Pulmonary artery endothelial cell (primary cell): ENCODE measurements around the gene PTGDR2. TPM values are rescaled to one million over a fixed set of nuclear protein-coding genes. Genes with fewer than 3 reads are reported as not detected.
"Not testable (repeated sequence)": the region's sequence is repeated elsewhere in the genome, so short reads cannot be mapped to it uniquely, and the experiment has no call there.

Experiments used
- DNase-seq: peaks from one replicate; pipeline ENCODE4 v3.0.0-alpha.2; 2011; ENCODE audit warnings: low read depth, low spot score
- total RNA-seq: library from RNA; depleted of rRNA; stranded (reverse); fragments of >200 nt; gene quantifications from 2 replicates; pipeline ENCODE4 v1.2.3, GENCODE V29; 2014

PTGDR2 gene
- total RNA-seq, 1 donor from 2014 or later = under 0.01 TPM

- no peak for DNase-seq
Observed at GRCh38 chr11:60842668-60843600, 12.8 kb downstream of the PTGDR2 start.

DNA sequence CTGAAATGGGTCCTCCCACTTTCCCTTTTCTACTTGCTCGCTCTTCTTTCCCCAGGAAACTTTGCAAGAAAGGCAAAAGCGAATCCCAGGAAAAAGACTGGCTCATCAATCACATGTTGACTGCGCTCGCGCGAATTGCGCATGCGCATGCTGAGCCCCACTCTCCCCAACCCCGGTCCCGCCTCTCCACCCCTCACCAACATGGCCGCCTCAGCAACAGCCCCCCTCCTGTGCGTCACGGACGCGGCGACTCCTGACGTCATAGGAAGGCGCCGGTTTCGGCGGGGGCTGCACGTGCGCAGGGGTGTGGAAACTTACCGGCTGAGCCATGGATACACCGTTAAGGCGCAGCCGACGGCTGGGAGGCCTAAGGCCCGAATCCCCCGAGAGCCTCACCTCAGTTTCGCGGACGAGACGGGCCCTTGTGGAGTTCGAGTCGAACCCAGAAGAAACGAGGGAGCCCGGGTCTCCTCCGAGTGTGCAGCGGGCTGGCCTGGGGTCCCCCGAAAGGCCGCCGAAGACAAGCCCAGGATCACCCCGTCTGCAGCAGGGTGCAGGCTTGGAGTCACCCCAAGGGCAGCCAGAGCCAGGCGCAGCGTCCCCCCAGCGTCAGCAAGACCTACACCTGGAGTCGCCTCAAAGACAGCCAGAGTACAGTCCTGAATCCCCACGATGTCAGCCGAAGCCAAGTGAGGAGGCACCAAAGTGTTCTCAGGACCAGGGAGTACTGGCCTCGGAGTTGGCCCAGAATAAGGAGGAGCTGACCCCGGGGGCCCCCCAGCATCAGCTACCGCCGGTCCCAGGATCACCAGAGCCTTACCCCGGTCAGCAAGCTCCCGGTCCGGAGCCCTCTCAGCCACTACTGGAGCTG is 13.7 kb downstream of the PTGDR2 start, which contains the start of gene CCDC86:
CCDC86 (plus strand) TSS at position 317 of the 871 bp plus-strand sequence; CDS start at position 329, 12 bp downstream.
- peak; percentile 89 for DNase-seq

DNA sequence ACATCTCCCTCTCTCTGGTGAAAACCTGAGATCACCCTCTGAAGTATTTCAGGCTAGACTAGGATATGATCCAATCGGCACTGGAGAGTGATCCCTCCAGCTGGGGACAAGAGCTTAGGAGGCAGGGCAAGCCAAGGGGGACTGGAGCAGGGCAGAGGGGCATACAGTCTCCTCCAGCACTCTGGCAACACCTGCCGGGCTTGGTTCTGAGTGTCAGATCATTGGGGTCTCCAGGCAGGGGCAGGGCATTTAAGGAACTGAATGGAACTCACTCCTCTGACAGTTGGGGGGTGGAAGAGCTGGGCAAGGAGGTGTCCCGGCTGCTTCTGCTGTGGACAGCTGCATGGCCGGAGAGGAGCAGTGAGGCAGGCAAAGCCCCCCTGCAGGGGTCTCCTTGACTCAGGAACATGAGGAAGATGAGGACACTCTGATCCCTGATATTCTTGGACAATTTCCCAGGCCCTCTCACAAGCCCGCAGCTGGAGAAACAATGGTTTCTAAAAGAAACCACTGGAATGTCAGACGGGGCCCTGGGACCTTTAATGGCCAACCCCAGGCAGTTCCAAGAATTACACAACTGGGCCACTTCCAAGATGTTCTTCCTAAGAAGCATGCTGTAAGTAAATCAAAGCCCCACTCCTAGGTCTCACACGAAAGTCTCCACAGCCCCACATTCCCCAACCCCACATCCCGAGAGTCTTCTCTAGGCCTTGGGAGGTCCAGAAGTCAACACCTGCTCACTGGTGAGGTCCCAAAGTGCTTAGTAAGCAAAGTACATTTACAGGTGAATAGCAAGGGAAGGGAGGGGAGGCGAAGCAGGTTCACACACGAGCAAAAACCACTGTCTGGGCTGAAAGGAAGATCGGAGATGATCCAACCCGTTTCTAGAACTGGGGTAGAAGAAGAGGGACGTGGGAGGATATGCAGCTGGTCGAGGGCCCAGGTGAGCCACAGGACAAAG is 15.0 kb downstream of the PTGDR2 start:
- DNase-seq = peak; percentile 30

DNA sequence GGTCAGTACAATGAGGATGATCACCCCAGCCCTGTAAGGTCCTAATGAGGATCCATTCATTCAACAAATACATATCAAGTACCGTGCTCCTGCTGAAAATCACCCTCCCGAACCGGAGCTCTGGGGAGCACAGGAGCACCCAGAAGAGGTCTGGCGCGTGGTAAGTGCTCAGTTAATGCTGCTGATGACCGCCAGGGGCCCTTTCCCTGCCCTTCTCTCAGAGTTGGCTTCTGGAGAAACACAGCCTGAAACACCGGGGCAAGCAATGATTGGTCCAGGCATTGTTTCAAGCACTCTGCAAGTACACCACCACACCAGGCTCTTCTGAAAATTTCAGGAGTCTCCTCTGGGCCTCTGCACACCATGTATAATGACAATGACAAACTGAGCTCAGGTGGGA is 17.6 kb downstream of the PTGDR2 start:
- DNase-seq = no peak

- DNase-seq = no peak
Observed at GRCh38 chr11:60836866-60837515, 18.8 kb downstream of the PTGDR2 start.

- DNase-seq = peak; percentile 65
Observed at GRCh38 chr11:60835534-60835846, 20.3 kb downstream of the PTGDR2 start.

GRCh38 chr11:60834742-60835533 is 20.8 kb downstream of the PTGDR2 start:
- DNase-seq = no peak

DNA sequence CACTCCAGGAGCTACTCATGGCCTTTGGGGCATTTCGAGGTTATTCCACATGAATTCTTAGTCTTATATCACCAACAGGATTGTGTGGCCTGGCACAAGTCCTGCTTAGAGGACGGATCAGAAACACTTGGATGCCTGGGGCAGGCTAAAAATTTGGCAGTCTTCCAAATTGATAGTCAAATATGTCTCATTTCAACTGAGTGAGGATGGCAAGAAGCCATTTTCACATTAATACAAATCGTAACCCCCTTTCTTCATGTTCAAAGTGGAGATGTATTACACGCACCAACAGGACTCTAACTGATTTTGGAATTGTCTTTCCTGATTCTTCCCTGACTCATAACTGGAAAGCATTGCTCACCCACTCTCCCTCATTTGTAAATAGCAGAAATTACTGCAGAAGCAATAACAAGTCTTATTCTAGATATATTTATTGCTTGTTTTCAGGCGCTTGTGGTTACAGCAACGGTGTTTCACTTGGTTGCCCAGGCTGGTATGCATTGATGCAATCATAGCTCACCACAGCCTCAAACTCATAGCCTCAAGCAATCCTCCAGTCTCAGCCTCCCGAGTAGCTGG is 24.2 kb downstream of the PTGDR2 start:
- DNase-seq = no peak

DNA sequence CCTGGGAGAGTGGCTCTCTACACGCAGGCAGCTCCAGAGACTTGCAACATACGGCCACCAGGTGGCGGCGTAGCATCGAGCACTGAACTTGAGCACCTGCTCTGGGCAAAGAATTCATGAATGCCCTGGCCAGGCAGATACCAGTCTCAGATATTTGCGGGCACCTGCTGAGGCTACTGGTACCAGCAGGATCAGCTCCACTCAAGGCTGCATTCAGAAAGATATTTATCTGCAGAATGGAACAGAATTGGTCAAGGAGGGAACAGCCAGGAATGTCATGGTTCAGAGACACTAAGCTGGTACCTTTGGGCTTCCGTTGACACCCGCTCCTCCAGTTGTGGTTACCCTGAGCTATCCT is 24.6 kb downstream of the PTGDR2 start:
- peak; percentile 44 for DNase-seq

DNA sequence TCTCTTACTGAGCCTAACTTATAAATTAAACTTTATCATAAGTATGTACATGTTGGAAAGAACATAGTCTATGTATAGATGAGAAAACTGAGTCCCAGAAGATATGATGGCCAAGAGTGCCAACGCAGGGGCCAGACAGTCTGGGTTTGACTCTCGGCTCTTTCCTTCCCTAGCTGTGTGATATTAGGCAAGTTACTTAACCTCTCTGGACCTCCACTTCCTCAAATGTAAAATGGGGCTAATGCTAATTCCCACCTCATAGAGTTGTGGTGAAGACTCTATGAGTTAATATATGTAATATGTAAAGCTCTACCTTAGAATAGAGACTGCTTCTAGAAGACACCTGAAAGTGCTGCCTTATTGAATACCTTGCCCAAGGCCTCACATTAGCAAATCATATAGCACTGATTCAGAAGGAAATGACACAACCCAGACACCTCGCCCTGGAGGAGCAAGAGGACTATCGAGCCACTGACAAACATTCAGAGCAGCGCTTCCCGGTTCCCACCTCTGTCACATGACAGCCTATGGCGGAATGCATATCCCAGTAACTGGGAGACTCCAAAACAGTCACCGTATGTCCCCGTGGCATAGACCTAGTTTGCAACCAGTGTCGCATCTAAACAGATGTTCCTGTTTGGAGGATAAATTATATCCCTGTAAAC is 25.1 kb downstream of the PTGDR2 start:
- no peak for DNase-seq

GRCh38 chr11:60825790-60826189 is 30.0 kb downstream of the PTGDR2 start:
- no peak for DNase-seq

- no peak for DNase-seq
Observed at GRCh38 chr11:60825118-60825517, 30.6 kb downstream of the PTGDR2 start.

- not testable (repeated sequence) for DNase-seq
Observed at GRCh38 chr11:60823745-60824306, 31.9 kb downstream of the PTGDR2 start.

DNA sequence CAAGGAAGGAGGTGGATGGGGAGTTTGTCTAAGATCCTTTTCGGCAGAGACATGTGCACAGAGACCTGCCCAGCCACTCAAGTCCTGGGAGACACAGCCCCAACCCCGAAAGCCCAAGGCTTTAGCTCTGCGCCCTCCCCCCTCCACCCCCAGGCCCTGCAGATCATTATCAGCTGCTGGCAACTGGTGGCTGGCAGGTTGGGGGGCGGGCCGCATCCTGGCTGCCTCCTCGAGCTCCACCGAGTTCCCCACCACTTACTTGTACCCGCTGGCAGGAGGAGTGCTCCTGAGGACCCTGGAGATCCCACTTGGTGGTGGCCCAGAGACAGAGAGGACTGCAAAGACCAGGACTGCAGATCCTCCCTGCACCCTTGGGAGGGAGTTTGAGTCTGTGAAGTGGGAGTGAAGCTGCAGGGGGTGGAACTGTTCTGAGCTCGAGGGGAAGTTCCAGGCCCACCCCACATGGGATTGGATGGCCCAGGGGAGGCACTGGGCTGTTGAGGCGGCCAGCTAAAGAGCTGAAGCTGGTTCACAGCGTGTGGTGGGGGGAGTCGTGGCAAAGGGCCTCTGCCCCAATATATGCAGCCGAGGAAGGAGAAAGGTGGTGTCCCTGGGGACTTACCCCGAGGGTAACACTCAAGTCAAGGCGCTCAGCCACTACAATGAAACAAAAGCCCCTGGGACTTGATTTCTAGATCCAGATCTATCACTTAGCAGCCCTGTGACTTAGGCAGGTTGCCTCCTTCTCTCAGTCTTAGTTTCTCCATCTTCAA is 33.7 kb downstream of the PTGDR2 start:
- DNase-seq = no peak

- DNase-seq = no peak
Observed at GRCh38 chr11:60818057-60818456, 37.7 kb downstream of the PTGDR2 start.

DNA sequence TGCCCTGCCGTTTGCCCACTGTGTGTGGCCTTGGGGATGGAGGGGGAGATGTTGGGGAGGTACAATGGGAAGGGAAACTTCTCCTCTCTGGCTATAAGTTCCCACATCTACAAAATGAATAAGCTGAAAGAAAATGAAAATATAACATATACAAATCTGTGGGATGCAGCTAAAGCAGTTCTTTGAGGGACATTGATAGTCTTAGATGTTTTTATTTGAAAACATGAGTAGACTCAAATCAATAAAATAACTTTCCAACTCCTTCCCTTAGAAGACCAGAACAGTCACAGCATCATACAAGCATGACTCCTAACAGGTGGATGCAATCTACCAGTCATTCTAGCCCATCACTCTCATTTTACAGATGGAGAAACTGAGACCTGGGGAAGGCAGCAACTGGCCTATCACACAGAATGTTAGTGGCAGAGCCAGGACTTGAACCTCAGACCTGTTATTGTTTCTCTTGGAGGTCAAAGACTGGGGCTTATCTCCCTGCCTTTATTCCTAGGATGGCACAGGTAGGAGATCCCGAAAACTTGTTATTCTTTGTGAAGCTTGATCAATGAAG is 39.1 kb downstream of the PTGDR2 start:
- no peak for DNase-seq

DNA sequence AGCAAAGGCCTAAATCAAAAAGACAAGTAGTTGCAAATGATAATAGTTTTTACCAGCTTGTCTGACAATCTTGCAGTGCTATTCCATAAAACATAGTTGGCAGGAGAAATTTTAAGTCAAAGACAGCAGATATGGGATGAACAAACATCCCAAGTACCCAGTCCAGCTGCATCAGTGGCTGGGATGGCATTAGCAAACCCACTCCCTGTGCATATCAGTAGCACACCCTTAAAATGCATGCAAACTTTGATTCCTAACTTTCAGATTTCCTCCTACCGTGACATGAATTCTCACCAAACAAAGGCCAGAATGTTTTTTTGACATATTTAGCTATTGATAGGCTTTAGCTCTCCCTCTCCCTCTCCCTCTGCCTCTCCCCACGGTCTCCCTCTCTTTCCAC is 41.6 kb downstream of the PTGDR2 start:
- no peak for DNase-seq
